Activated T-cell treated with anti-CD3 and anti-CD28 coated beads, Interleukin-2, amount 50 U/mL, for 48 hours (primary cell): ENCODE measurements around the gene JHY.
"Not testable (repeated sequence)": the region's sequence is repeated elsewhere in the genome, so short reads cannot be mapped to it uniquely, and the experiment has no call there.

Source experiments
- DNase-seq, 2 experiments: peaks; one replicate each; pipeline ENCODE4 v3.0.0-alpha.2; 2020

Gene JHY

DNA sequence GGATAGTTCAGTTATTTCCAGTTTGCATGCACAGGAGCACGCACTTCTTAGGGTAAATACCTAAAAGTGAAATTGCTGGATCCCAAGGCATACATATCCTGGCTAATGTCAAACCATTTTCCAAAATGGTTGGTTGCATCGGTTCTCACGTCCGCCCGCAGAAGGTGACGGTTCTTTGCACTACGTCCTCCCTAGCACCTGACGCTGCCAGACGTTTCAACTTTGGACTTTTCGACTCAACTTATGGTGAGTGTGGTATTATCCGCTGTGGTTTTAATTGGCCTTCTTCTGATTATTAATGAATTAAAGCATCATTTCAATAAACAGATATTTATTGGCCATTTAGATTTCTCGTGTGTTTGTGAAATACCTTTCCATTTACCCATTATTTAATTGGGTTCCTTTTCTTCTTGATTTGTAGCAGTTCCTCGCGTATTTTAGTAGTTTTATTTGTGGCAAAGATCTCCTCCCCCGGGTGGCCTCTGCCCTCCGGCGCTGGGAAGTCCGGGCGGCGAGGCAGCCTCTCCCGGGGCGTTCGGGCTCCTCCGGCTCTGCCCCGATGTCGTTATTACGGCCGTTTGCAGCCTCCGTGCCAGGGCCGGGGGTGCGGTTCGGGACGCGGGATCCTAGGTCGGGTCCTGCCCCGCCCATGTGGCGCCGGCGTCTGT lies at the start of gene JHY:
JHY (plus strand) TSS at position 571 of the 668 bp plus-strand sequence. CDS start 3,091 bp downstream, outside the sequence.
- no peak for DNase-seq

DNA sequence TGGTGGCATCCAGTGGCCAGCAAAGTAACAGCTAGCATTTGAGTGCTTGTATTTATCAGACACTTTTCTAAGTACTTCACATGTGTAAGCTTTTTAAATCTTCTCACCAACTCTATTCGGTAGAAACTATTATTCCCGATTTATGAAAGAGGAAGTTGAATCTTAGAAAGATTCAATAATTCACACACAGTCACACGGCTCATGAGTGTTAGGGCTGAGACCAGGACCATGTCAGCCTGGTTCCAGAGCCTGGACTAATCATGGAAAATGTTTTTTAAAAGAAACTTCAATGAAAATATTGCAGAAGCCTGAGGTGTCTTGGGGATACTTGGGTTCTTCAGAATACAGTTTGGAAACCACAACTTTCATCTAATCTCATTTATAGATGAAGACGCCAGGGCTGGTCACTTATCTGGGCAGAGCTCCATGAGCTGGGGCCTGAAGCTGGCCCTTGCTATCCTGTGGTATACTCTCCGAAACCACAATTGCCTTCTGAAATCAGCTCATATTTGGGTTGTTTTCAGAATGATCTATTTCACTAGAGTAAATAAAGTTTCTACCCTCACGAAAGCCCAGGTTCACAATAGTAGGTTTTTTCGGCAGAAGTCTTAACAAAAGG lies 48.6 kb upstream of the JHY start:
- DNase-seq = no peak

DNA sequence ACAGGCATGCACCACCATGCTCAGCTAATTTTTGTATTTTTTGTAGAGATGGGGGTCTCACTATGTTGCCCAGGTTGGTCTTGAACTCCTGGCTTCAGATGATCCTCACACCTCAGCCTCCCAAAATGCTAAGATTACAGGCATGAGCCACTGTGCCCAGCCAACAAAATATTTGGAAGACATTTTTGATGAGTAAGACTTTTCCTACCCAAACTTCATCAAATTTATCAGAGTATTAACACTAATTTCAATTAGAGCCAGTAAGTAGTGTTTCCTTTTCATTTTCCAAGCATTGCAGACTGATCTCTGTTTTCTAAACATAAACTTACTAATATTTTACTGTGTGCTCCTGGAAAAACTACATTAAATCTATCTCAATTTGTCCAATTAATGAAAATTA lies 45.6 kb upstream of the JHY start:
- no peak for DNase-seq

DNA sequence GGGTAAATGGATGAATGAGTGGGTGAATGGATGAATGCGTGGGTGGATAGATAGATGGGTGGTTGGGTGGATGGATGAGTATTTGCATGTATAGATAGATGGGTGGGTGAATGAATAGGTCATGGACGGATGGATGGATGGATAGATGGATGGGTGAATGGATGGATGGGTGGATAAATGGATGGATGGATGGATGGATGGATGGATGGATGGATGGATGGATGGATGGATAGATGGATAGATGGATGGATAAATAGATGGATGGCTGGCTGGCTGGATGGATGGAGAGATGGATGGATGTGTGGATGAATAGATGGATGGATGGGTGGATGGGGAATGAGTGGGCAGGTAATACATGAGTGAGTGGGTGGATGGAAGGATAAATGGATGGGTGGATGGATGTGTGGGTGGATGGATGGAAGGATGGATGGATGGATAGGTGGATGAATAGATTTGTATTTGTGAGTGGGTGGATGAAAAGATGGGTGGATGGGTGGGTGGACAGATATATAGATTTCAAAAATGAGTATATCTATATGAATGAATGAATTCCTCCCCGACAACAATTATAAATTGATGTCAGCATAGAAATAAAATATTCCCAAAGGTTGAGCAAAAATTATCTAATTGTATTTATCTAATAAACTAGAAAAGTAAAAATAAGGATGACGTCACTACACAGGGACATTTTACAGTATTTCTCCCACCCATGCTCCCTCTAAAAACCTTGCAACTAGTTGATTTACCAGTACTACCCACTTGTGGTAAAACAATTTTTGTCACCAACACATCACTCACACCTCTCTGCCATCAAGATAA lies 44.8 kb upstream of the JHY start:
- no peak for DNase-seq

DNA sequence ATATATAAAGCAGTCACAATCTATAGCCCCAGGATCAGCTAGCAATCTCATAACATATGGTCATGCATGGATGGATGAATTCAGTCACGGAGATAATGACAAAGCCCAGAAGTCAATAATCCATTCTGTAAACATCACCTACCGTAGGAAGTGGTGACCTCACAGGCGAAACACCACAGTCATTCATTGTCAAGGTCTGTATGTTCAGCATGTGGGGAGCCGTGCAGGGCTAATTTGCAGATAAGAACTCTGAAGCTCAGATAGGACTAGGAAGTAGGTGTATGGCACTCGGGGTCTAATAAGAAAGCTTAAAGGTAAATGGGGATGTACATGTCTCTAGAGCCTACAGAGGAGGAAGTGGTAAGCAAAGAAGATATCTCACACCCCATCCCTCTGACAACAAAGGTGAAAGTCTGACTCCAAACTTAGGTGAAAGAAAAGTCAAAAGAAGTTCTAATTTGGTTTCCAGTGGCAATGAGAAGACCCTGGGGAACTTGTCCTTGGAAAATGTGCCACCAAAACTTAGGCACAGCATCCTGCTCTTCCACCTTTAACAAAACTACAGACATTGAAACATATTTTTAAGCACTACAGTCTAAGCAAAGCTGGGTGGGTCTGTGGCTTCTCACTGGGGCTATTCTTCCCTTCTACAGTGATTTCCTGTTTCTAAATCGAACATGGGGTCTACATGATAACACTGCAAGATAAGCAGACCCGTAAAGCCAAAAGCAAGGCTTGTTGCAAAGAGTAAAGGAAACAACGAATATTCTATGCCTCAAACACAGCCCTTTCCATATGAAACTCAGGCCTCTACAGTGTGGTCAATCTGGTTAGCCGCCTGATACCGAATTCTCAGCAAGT lies 39.0 kb upstream of the JHY start:
- DNase-seq = peak; percentile 51 to 61

DNA sequence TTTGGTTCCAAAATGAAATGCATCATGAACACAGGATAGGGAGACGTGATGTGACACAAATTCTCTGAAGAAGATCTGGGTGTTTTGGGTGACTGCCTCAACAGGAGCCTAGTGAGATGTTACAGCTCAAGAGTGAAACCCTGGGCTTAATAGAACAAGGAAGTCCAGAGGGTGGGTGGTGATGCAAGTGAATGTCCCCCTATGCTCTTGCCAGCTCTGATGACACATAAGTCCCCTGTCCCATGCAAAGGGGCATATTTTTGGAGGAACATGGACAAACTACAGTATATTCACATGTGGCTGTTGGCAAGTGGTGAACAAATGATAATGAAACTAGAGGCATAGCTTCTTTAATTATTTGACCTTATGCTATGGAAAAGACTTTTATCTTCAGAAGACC lies 35.1 kb upstream of the JHY start:
- no peak for DNase-seq

DNA sequence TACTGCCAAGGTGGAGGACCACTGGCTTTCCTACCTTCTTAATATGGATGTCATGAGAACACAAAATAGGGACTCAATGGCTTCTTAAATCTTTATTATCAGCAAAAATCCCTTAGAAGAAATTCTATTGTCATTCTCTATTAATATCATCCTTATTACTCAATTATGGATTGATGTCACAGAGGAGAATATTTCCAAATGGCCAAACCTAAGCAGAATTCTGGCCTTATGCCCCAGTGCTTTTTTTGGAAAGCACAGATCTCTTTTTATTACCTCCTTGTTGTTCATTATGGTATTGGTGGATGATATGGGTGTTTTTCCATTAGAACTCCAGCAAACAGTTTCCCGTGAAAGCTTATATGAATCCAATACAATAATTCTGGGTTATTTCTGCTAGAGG lies 34.4 kb upstream of the JHY start:
- no peak for DNase-seq

DNA sequence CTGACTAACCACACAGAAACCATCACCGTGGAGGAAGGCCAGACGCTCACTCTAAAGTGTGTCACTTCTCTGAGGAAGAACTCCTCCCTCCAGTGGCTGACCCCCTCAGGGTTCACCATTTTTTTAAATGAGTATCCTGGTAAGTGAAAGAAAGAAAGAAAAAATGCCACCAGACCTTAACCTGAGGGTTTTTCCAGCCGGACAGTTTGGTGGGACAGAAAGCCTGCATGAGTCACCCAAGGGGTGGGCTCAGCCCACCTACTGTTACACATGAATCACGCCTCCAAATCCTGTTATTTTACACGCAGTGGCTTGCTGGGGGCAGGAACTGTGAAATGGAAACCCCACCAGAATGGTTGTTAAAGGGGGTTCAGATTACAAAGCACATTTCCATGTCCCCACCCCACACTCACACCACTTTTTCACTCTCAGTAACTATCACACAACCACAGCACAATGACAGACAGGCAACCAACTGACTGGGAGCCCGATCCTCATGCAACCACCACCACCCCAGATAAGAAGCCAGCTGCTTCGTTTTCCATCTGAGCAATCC lies 32.4 kb upstream of the JHY start:
- peak; percentile 71 to 75 for DNase-seq

DNA sequence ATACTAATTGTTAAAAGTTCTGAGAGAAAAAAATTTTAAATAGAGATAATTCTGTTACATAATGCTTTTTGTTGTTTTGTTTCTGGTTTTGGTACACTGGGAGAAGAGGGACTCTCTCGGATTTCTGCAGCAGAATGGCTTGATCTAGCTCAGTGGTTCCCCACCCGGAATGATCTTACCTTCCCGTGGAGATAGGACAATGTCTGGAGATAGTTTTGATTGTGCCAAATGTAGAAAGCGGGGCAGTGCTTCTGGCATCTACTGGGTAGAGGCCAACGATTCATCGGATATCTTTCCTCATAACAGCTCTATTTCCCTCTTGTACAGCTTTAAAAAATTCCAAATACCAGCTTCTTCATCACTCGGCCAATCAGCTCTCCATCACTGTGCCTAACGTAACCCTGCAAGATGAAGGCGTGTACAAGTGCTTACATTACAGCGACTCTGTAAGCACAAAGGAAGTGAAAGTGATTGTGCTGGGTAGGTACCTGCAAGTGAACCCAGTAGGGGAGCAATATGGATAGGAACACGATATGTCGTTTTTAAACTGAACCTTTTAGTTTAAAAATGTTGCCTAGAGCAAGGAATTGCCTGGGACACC lies 31.1 kb upstream of the JHY start:
- DNase-seq = no peak

DNA sequence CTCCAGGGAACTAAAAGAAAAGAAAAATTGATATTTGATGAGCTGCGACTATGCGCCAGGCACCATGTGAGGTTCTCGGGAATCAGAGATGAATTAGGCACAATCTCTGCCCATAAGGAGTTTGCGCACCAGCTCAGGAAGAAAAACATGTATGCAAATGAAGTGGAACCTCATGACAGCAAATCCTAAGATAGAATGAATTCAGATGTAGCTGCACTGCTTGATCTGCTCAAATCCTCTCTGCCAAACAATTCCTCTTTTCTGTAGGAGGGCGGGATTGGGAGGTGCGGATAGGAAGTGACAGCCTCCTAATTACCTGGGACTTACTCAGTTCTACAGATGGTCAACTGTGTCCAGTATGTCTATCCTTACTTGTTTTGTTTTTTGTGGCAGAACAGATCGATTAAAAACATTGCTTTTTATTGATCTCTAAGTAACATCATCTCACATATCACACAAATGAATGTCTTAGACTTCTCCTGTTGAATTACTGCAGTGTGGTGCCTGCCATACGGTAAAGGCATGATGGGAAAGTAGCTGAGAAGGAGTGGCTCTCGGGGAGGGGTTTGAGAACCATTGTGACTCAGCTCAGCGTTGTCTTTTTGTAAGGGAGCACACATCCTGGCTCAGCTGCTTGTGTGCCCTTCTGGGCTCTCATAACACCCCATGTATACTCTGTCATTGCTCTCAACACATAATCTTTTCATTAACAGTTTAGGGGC lies 30.3 kb upstream of the JHY start:
- peak; percentile 42 to 53 for DNase-seq

DNA sequence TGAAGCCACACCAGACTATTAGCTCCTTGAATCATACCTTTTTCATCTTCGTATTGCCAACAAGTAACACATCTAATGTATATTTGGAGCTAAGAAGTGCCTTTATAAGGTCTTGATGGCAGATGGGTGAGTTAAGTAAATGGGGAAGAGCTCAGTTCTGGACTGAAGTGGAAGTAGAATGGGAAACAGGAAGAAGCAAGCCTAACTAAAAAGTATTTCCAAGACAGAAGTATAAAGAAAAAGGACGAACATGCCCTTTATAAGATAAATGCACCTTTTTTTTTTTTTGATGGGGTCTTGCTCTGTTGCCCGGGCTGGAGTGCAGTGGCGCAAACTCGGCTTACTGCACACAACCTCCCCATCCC lies 29.8 kb upstream of the JHY start:
- no peak for DNase-seq

DNA sequence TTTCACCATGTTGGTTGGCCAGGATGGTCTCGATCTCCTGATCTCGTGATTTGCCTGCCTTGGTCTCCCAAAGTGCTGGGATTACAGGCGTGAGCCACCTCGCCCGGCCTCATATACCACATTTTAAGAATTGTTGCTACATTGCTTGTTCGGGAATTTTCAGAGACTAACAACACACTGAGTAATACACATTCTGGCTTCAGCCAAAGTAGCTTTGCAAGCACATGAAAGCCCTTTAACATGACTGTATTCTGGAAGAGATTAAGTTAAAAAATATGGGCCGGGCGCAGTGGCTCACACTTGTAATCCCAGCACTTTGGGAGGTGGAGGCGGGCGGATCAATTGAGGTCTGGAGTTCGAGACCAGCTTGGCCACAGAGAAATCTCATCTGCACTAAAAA lies 29.3 kb upstream of the JHY start:
- no peak for DNase-seq

DNA sequence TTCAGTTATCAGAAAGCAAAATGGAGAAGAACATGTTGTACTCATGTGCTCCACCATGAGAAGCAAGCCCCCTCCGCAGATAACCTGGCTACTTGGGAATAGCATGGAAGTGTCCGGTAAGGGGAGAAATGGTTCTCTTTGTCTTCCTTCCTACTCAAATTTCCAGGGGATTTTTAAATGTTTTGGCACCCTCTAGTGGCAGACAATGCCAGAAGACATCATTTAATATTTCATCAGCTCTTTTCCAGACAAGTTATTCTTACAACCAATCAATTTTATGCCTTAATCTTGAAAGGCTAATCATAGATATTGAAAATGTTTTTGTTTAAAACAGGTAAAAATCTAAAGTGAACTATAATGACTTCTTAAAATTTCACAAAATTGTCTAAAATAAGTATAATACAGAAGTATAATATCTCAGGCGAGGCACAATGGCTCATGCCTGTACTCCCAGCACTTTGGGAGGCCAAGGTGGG lies 28.6 kb upstream of the JHY start:
- DNase-seq = peak; percentile 44 to 47

DNA sequence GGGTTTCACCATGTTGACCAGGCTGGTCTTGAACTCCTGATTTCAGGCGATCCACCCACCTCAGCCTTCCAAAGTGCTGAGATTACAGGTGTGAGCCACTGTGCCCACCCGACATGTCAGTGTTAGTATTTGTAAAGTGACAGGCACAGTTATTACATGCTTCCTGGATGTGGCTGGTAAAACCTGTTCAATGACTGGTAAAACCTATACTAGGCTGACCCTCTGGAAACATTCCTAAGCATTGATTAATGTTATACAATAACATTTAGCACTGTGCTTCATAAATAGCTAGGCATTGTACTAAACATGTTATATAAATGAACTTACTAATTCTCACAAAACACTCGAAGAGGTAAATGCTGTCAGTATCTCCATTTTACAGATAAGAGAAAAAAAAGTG lies 20.9 kb upstream of the JHY start:
- DNase-seq = no peak

DNA sequence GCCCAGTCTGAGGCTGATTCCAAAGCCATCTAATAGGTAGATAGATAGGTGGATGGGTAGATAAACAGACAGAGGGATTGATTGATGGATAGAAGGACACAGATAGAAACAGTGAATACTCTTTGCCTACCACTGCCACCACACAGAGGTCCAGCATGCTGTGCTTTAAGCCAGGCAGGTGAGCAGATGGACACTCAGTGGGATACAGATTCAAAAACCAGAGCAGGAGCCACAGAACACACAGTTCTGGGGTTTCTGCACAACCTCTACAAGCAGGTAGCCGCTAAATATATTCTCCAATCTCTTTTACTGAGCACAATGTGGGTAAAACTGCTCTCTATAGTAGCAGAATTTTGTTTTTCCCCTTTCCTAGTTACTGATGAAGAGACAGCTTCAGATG lies 20.5 kb upstream of the JHY start:
- no peak for DNase-seq

DNA sequence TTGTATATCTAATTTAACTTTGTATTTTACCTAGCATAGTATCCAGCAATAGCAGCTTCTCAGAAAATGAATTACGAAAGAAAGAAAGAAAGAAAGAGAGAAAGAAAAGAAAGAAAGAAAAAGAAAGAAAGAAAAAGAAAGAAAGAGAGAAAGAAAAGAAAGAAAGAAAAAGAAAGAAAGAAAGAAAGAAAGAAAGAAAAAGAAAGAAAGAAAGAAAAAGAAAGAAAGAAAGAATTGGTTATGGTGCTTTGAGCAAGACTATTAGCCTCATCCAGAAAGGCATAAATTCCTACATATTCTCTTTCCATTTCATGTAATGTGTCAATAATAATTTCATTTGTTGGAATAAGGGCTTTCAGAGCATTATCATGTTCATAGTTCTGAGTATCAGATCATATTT lies 19.4 kb upstream of the JHY start:
- not testable (repeated sequence) for DNase-seq

DNA sequence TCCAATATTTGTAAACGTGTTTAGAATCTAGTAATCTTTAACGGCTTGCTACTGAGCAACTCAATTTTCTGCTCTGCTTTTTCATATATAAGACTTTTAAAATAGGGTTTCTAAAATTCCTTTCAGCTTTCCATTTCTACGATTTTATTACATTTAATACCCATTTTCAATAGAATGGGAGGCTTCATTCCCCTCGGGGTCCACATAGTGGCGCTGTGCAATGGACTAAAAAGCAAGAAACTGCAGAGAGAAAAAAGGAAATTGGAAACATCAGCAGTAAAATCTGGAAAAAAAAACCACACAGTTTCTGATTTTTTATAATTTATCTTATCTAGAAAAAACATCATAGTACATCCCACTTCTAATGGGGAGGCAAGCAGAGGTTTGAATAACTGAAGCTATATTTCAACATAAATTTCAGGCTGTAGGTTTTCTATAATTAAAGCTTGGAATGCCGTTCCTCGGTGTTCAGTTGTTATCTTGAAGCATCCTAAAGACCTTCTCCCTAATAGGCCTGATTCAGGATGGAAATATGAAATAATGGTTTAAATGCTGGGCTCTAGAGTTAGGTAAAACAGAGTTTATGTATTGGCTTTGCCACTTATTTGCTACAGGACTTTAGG lies 18.7 kb upstream of the JHY start:
- peak; percentile 49 to 61 for DNase-seq

DNA sequence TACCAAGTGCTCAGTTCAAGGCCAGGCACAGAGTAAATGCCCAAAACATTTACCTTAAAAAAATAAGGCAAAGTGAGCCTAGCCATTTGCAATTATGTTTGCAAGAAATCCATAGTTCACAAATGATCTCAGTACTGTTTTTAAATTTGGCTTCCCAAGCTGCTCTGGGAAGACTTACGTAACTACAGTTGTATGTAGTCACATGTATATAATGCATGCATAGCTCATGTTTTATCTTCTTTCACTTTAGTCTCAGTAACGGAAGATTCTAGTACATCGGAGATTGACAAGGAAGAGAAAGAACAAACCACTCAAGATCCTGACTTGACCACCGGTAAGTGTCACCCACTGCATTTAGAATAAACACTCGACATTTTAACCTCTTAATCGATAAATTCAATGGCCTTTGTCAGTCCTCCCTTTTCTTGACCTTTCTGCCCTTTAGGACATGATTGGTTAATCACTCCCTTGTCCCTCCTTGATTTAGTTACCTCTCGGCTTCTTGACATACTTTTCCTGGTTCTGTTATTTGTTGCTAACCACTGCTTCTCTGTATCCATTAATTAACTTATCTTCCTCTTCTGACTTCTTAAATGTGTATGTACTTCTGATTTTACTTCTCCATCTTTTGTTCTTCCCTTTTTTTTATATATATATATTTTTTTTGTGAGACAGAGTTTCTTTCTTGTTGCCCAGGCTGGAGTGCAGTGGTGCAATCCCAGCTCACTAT lies 18.0 kb upstream of the JHY start:
- no peak for DNase-seq

DNA sequence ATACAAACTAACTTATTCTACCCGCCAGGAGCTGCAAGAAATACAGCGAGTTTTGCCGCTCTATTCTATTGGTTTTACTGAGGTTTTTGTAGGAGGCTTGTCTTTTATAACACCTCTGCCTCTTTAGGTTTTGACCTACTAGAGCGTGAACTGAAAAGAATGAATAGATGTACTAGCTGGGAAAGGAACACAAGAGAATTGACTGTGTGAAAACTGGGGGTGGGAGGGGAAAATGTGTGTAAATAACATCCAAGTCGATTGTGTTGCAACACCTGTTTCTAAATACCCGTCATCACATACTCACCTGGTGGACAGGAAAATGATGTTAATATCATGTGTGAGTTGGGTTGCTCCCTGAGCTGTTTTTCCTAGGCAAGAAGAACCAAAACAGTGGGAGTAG lies 12.9 kb upstream of the JHY start:
- DNase-seq = no peak

DNA sequence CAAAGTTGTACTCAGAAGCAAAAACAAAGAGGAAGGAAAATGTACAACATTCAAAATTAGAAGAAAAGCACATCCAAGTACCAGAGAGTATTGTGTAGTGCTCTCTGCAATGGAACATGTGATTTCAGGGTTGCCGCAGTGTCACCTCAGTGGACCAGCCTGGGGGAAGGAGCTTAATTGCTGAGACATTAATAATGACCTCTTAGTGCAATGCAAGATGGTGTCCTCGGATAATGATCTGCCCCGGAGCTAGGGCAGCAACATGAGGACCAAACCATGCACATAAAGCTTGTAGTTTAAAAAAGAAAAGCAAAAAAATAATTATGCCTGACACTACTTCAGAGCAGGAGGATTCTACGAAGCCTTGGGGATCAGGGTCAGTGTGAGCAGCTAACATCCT lies 11.3 kb upstream of the JHY start:
- DNase-seq = no peak
